HepG2 (cell line): ENCODE measurements around the gene NFS1. TPM values are rescaled to one million over a fixed set of nuclear protein-coding genes. Genes with fewer than 3 reads are reported as not detected.

Experiments
- ATF7 ChIP-seq, 2 experiments: fragments of 450-650 bp in 1 of 2; sonication (generic) in 1 of 2; formaldehyde crosslinking in 1 of 2; IDR thresholded peaks; 2 replicates each; pipeline versions ENCODE4 v1.4.0 to v1.6.1; 2016 to 2020; ENCODE audit warnings: antibody characterized with exemption in 1 of 2, mild to moderate bottlenecking in 1 of 2, missing genetic modification reagents in 1 of 2
- EED ChIP-seq: sonication (generic); formaldehyde crosslinking; IDR thresholded peaks from 2 replicates; pipeline ENCODE4 v1.5.0; 2020; ENCODE audit warnings: mild to moderate bottlenecking, missing genetic modification reagents
- GABPB1 ChIP-seq: IDR thresholded peaks from 2 replicates; pipeline ENCODE4 v1.6.1; 2016; ENCODE audit warnings: mild to moderate bottlenecking, missing genetic modification reagents, moderate library complexity, missing compliant biosample characterization
- HMG20B ChIP-seq: conservative IDR thresholded peaks from 2 replicates; pipeline ENCODE4 v1.6.1; 2016; ENCODE audit warnings: missing genetic modification reagents, missing compliant biosample characterization
- HNRNPH1 ChIP-seq: fragments of 200-400 bp; formaldehyde crosslinking; optimal IDR thresholded peaks from 2 replicates; pipeline ENCODE3; 2017; ENCODE audit warnings: mild to moderate bottlenecking, low read depth, low read length
- HNRNPUL1 ChIP-seq: fragments of 200-400 bp; formaldehyde crosslinking; IDR thresholded peaks from 2 replicates; pipeline ENCODE4 v1.6.1; 2017; ENCODE audit warnings: low read depth, mild to moderate bottlenecking, low read length, moderate library complexity
- MBNL3 ChIP-seq: fragments of 250-450 bp; sonication (Bioruptor Pico); conservative IDR thresholded peaks from 2 replicates; pipeline ENCODE4 v1.8.0; 2022; ENCODE audit warnings: mild to moderate bottlenecking, inconsistent platforms
- MZF1 ChIP-seq: sonication (generic); formaldehyde crosslinking; IDR thresholded peaks from 2 replicates; pipeline ENCODE4 v1.8.1; 2023; ENCODE audit warnings: mild to moderate bottlenecking, missing genetic modification reagents, borderline replicate concordance
- SSRP1 ChIP-seq: IDR thresholded peaks from 2 replicates; pipeline ENCODE4 v1.6.1; 2016; ENCODE audit warnings: control low read depth
- THAP11 ChIP-seq: IDR thresholded peaks from 2 replicates; pipeline ENCODE4 v1.6.1; 2016; ENCODE audit warnings: missing biosample characterization, missing genetic modification reagents
- ZBTB38 ChIP-seq: sonication (generic); formaldehyde crosslinking; IDR thresholded peaks from 2 replicates; pipeline ENCODE4 v1.5.1; 2020; ENCODE audit warnings: mild to moderate bottlenecking, missing genetic modification reagents
- ZBTB39 ChIP-seq: sonication (generic); formaldehyde crosslinking; IDR thresholded peaks from 2 replicates; pipeline ENCODE4 v1.5.0; 2020; ENCODE audit warnings: missing genetic modification reagents
- ZEB1 ChIP-seq: IDR thresholded peaks from 2 replicates; pipeline ENCODE4 v1.6.1; 2012; ENCODE audit warnings: mild to moderate bottlenecking, low read depth, inconsistent platforms; ENCODE audit not compliant: insufficient replicate concordance
- ZFYVE20 ChIP-seq: sonication (generic); formaldehyde crosslinking; IDR thresholded peaks from 2 replicates; pipeline ENCODE4 v1.8.0; 2023; ENCODE audit warnings: low read depth, mild to moderate bottlenecking, moderate library complexity, missing genetic modification reagents, borderline replicate concordance
- ZIK1 ChIP-seq: sonication (generic); formaldehyde crosslinking; IDR thresholded peaks from 2 replicates; pipeline ENCODE4 v1.5.0; 2020; ENCODE audit warnings: mild to moderate bottlenecking, low read depth, missing genetic modification reagents, borderline replicate concordance
- ZMYM3 ChIP-seq: sonication (generic); formaldehyde crosslinking; IDR thresholded peaks from 2 replicates; pipeline ENCODE4 v1.5.1; 2020; ENCODE audit warnings: mild to moderate bottlenecking, missing genetic modification reagents
- ZNF280D ChIP-seq: sonication (generic); formaldehyde crosslinking; IDR thresholded peaks from 2 replicates; pipeline ENCODE4 v1.5.1; 2020; ENCODE audit warnings: mild to moderate bottlenecking, missing genetic modification reagents
- ZNF292 ChIP-seq: sonication (generic); formaldehyde crosslinking; IDR thresholded peaks from 2 replicates; pipeline ENCODE4 v1.8.1; 2022; ENCODE audit warnings: mild to moderate bottlenecking, low read depth, missing genetic modification reagents, borderline replicate concordance
- ZNF337 ChIP-seq: sonication (generic); formaldehyde crosslinking; IDR thresholded peaks from 2 replicates; pipeline ENCODE4 v1.5.1; 2020; ENCODE audit warnings: missing genetic modification reagents, low read depth, mild to moderate bottlenecking, borderline replicate concordance
- ZNF543 ChIP-seq: sonication (generic); formaldehyde crosslinking; IDR thresholded peaks from 2 replicates; pipeline ENCODE4 v1.4.0; 2020; ENCODE audit warnings: mild to moderate bottlenecking, missing genetic modification reagents
- ZNF547 ChIP-seq: sonication (generic); formaldehyde crosslinking; IDR thresholded peaks from 2 replicates; pipeline ENCODE4 v1.5.1; 2020; ENCODE audit warnings: mild to moderate bottlenecking, missing genetic modification reagents
- ZNF550 ChIP-seq: sonication (generic); formaldehyde crosslinking; IDR thresholded peaks from 2 replicates; pipeline ENCODE4 v1.4.0; 2020; ENCODE audit warnings: mild to moderate bottlenecking, missing genetic modification reagents, borderline replicate concordance
- ZNF724P ChIP-seq: sonication (generic); formaldehyde crosslinking; IDR thresholded peaks from 2 replicates; pipeline ENCODE4 v1.8.0; 2022; ENCODE audit warnings: missing genetic modification reagents, borderline replicate concordance
- polyA plus RNA-seq, 8 experiments: library from polyadenylated mRNA; depleted of rRNA in 3 of 8; stranded (reverse) in 7 of 8; unstranded in 1 of 8; fragments of >200 nt; fragmentation: Illumina TruSeq in 4 of 8; extraction: Trizol in 4 of 8; gene quantifications; 2 replicates each; pipeline versions ENCODE4 v1.2.1 to v1.2.3, GENCODE V29; 2011 to 2016; ENCODE audit warnings: low read depth in 4 of 8, missing spikeins in 1 of 8, mixed read lengths in 1 of 8; ENCODE audit not compliant: insufficient read depth in 1 of 8
- total RNA-seq, 5 experiments: library from RNA; depleted of rRNA; stranded (reverse); fragments of >200 nt; fragmentation: Illumina TruSeq; extraction: Trizol; gene quantifications; 2 replicates each; pipeline ENCODE4 v1.2.3, GENCODE V29; 2016; ENCODE audit warnings: low read depth in 1 of 5

NFS1 gene
- total and polyA plus RNA-seq, 2 of the 13 experiments (the other 11 are each of a cell fraction or from before 2014, with no cell fraction given): 65.9 to 88.1 TPM

GRCh38 chr20:35618263-35619131, 80.7 kb downstream of the NFS1 start (continued):
- TF ChIP-seq ZBTB39 (CRISPR knock-in tag) (no peak), ZNF292 (no peak), ZNF280D (CRISPR knock-in tag) (peak; percentile 39; the same call in 1 of the 2 replicates), SSRP1 (CRISPR knock-in tag) (0 out of 2 replicates have a peak, but pooled peaks have one; percentile 20), HNRNPH1 (no peak), ZEB1 (no peak), ZNF547 (CRISPR knock-in tag) (no peak; the same call in 1 of the 2 replicates), ZBTB38 (CRISPR knock-in tag) (no peak; the same call in 1 of the 2 replicates), HMG20B (CRISPR knock-in tag) (no peak), EED (CRISPR knock-in tag) (no peak), ZNF543 (CRISPR knock-in tag) (no peak), ZMYM3 (CRISPR knock-in tag) (peak; percentile 27; the same call in 1 of the 2 replicates), THAP11 (CRISPR knock-in tag) (no peak), ZNF550 (CRISPR knock-in tag) (0 out of 2 replicates have a peak, but pooled peaks have one; percentile 65), MZF1 (peak; percentile 69; the same call in 1 of the 2 replicates), ATF7 (IDR thresholded peaks at IDR 0.05) (no peak), ATF7 (CRISPR knock-in tag; IDR thresholded peaks at IDR 0.05) (no peak), ZNF337 (CRISPR knock-in tag) (no peak), ZFYVE20 (CRISPR knock-in tag) (0 out of 2 replicates have a peak, but pooled peaks have one; percentile 48), ZIK1 (CRISPR knock-in tag) (no peak), ZNF724P (CRISPR knock-in tag) (0 out of 2 replicates have a peak, but pooled peaks have one; percentile 47), HNRNPUL1 (no peak), GABPB1 (CRISPR knock-in tag) (peak; percentile 51), MBNL3 (CRISPR knock-in tag) (no peak)
